Keratinocyte (primary cell): ENCODE data around the gene DIAPH2. TPM values are rescaled to one million over a fixed set of nuclear protein-coding genes. Genes with fewer than 3 reads are reported as not detected.

Experiments
- DNase-seq: peaks from one replicate; pipeline ENCODE4 v3.0.0-alpha.2; 2011; ENCODE audit warnings: low read depth, missing footprints, low spot score
- FAIRE-seq: peaks from 2 replicates; lab custom pipeline; 2011; peaks lifted over from hg19 to GRCh38; lab: Jason Lieb, UNC
- H2AFZ ChIP-seq: 2 replicates; pipeline ENCODE4 v1.6.0; 2012; ENCODE audit warnings: low read length, control low read depth, inconsistent platforms; ENCODE audit not compliant: control insufficient read depth
- H3K27ac ChIP-seq: 2 replicates; pipeline ENCODE4 v1.5.1; 2011; ENCODE audit warnings: low read length; ENCODE audit not compliant: control insufficient read depth, insufficient read depth
- H3K27me3 ChIP-seq: 3 replicates; pipeline ENCODE4 v1.6.0; 2011; ENCODE audit warnings: low read length; ENCODE audit not compliant: control insufficient read depth, insufficient read depth; ENCODE audit errors: extremely low read depth
- H3K36me3 ChIP-seq, 2 experiments: 2 replicates in 1 of 2; 3 replicates in 1 of 2; pipeline ENCODE4 v1.5.1; 2011; ENCODE audit warnings: low read length in 2 of 2, mild to moderate bottlenecking in 1 of 2; ENCODE audit not compliant: control insufficient read depth in 2 of 2, insufficient read depth in 2 of 2; ENCODE audit errors: extremely low read depth in 1 of 2
- H3K4me1 ChIP-seq: 3 replicates; pipeline ENCODE4 v1.5.1; 2011; ENCODE audit warnings: low read length; ENCODE audit not compliant: control insufficient read depth, insufficient read depth; ENCODE audit errors: extremely low read depth
- H3K4me2 ChIP-seq: 3 replicates; pipeline ENCODE4 v1.6.0; 2011; ENCODE audit warnings: low read depth, low read length; ENCODE audit not compliant: control insufficient read depth, insufficient read depth; ENCODE audit errors: extremely low read depth
- H3K4me3 ChIP-seq, 3 experiments: fragments of 200-600 bp in 1 of 3; sonication (generic) in 1 of 3; 2 replicates in 2 of 3; 3 replicates in 1 of 3; pipeline ENCODE4 v1.5.1; 2011 to 2016; ENCODE audit warnings: low read length in 3 of 3, mild to moderate bottlenecking in 3 of 3, control low read depth in 2 of 3, inconsistent platforms in 1 of 3, low read depth in 1 of 3, mixed read lengths in 1 of 3, mixed run types in 1 of 3, moderate library complexity in 1 of 3; ENCODE audit not compliant: control insufficient read depth in 2 of 3, insufficient read depth in 2 of 3; ENCODE audit errors: extremely low read depth in 1 of 3
- H3K79me2 ChIP-seq: 2 replicates; pipeline ENCODE4 v1.6.0; 2012; ENCODE audit warnings: low read length; ENCODE audit not compliant: control insufficient read depth, insufficient read depth
- H3K9ac ChIP-seq: 3 replicates; pipeline ENCODE4 v1.6.0; 2011; ENCODE audit warnings: low read length; ENCODE audit not compliant: control insufficient read depth, insufficient read depth; ENCODE audit errors: extremely low read depth
- H3K9me1 ChIP-seq: 3 replicates; pipeline ENCODE4 v1.6.0; 2011; ENCODE audit warnings: low read length; ENCODE audit not compliant: control insufficient read depth, insufficient read depth; ENCODE audit errors: extremely low read depth
- H3K9me3 ChIP-seq: 2 replicates; pipeline ENCODE4 v1.5.1; 2012; ENCODE audit warnings: low read depth, low read length; ENCODE audit not compliant: control insufficient read depth
- H4K20me1 ChIP-seq: 3 replicates; pipeline ENCODE4 v1.6.0; 2011; ENCODE audit warnings: low read length; ENCODE audit not compliant: control insufficient read depth, insufficient read depth; ENCODE audit errors: extremely low read depth
- CTCF ChIP-seq, 3 experiments: IDR thresholded peaks in 1 of 3; conservative IDR thresholded peaks in 1 of 3; optimal IDR thresholded peaks in 1 of 3; 2 replicates in 2 of 3; 3 replicates in 1 of 3; pipeline versions ENCODE3 to v1.5.1; 2011; ENCODE audit warnings: low read length in 3 of 3, mild to moderate bottlenecking in 3 of 3, moderate library complexity in 2 of 3, control low read depth in 1 of 3, inconsistent platforms in 1 of 3; ENCODE audit not compliant: insufficient read depth in 2 of 3; ENCODE audit errors: extremely low read depth in 1 of 3
- EZH2 ChIP-seq: IDR thresholded peaks from one replicate; pipeline ENCODE4 v1.6.1; 2012; ENCODE audit warnings: inconsistent platforms, mild to moderate bottlenecking, low read length, moderate library complexity
- dilution Hi-C: fragments of 300-500 bp; cut with MboI; formaldehyde crosslinking; loops from one replicate; pipeline ENCODE4 v1.7.0; 2020; ENCODE audit warnings: low sequenced_read_pairs; ENCODE audit not compliant: extremely low pct_ligation_motif_present
- polyA plus RNA-seq, 5 experiments: library from polyadenylated mRNA; depleted of rRNA in 3 of 5; stranded (reverse) in 3 of 5; stranded (forward) in 1 of 5; unstranded in 1 of 5; fragments of >200 nt; gene quantifications; 1 replicate in 1 of 5; 2 replicates in 3 of 5; 3 replicates in 1 of 5; pipeline versions ENCODE4 v1.2.1 to v1.2.3, GENCODE V29; 2011 to 2012; ENCODE audit warnings: missing spikeins in 2 of 5, low read depth in 1 of 5, low replicate concordance in 1 of 5

The DIAPH2 gene
- polyA plus RNA-seq, 1 donor (not counting 4 experiments of a cell fraction or from before 2014, with no cell fraction given): 7.4 TPM

- dilution Hi-C loops: no loop called here
- H3K4me3 ChIP-seq: no peak overlapping the region
- FAIRE-seq (no peak), DNase-seq (no peak)
- H3K27me3 ChIP-seq: no peaks in the 10 kb centered on the region
- no peak for TF ChIP-seq CTCF (optimal IDR thresholded peaks at IDR 0.05 in 1 of 3, IDR thresholded peaks at IDR 0.05 in 1 of 3, conservative IDR thresholded peaks at IDR 0.05 in 1 of 3; ENCODE audit: extremely low read depth in 1 of 3, insufficient read depth in 2 of 3, low read length in 3 of 3)
- no peak for TF ChIP-seq EZH2
- H3K79me2 ChIP-seq: no peaks in the 10 kb centered on the region
- H3K4me1 ChIP-seq: no peaks in the 10 kb centered on the region
- no peak overlapping the region for H3K4me2 ChIP-seq
- H3K9ac ChIP-seq: no peak overlapping the region
- no peak overlapping the region for H3K27ac ChIP-seq
- H2AFZ ChIP-seq: no peak overlapping the region
- H3K36me3 ChIP-seq: no peaks in the 10 kb centered on the region
- no peaks in the 10 kb centered on the region for H3K9me3 ChIP-seq
- no peaks in the 10 kb centered on the region for H3K9me1 ChIP-seq
- no peaks in the 10 kb centered on the region for H4K20me1 ChIP-seq
Measured at GRCh38 chrX:97398030-97398551, 713.4 kb downstream of the DIAPH2 start.

DNA sequence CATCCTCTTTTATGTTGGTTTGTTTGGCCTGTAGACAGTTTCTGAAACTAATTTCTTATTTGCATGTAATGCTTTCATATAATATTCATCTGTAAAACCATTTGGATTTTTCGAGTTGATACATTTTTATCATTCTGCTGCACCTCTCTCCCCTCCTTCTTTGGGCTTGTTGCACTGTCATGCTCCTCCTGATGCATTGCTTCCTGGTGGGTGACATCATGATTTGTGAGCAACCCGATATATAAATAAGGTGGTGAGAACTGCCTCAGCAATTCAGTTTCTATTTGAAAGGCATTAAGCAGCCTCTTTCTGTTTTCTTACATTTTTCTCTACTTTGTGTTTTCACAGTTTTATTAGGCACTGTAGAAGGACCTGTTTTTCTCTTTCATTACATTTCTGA lies 714.8 kb downstream of the DIAPH2 start:
- Histone ChIP-seq H3K9ac (no peak overlapping the region), H3K4me3 (no peak overlapping the region), H3K36me3 (no peaks in the 10 kb centered on the region), H3K4me1 (no peaks in the 10 kb centered on the region), H3K79me2 (no peaks in the 10 kb centered on the region), H3K9me3 (no peaks in the 10 kb centered on the region), H3K4me2 (no peak overlapping the region), H2AFZ (no peak overlapping the region), H4K20me1 (no peaks in the 10 kb centered on the region), H3K27me3 (no peaks in the 10 kb centered on the region), H3K27ac (no peak overlapping the region), H3K9me1 (no peaks in the 10 kb centered on the region)
- TF ChIP-seq EZH2 (no peak), CTCF (optimal IDR thresholded peaks at IDR 0.05 in 1 of 3, IDR thresholded peaks at IDR 0.05 in 1 of 3, conservative IDR thresholded peaks at IDR 0.05 in 1 of 3; ENCODE audit: extremely low read depth in 1 of 3, insufficient read depth in 2 of 3, low read length in 3 of 3) (no peak)
- FAIRE-seq: no peak
- dilution Hi-C loops: no loop called here
- DNase-seq: no peak
